ENCODE measurements around the gene CUL7.
A peak's percentile ranks its signal among the peaks of the same experiment; 100 is the strongest.

CUL7 gene

DNA sequence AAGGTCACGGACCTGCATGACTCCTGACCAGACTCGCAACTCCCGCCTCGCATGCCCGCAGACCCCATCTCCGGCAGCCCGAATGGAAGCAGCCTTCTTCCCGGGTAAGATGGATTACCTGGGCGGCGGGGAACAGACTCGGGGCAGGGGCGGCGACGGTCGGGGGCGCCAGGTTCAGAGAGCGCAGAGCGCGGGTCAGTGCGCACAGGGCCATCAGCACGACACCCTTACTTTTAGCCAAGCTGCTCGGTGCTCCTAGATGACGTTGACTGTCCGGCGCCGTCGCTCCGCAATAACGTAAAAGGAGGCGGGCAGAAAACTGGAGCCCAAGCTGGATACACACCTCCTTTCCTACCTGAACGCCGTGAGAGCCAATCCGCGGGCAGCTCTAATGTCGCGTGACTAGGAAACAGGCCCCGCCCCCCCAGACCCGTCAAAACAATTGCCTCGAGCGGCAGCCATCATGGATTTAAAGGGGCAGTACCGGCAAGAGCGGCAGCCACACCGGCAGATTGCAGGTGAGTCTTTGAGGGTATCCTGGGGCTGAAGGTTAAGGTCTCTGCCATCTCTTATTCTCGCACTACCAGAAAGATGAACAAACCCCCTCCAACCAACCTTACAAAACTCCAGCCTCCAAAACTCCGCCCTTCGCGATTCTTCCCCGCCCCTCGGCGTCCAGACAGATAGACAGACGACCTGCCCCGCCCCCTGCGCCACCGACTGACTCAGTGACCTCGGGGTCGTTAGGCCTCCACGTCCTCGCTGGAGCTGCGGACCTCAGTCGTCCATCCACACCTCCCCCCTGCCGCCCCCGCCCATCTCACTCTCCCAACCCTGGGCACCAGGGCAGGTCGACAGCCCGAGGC lies 5.8 kb upstream of the CUL7 start, which contains the start of the genes KLC4 and MRPL2:
TSS of gene KLC4 (plus strand) at position 464 of the 866 bp plus-strand sequence. CDS start 1,705 bp downstream, outside the sequence.
TSS of gene MRPL2 (minus strand) at position 267 of the 866 bp plus-strand sequence. CDS start at position 214, 53 bp downstream.
- peak within 1 kb of the TSS; percentile 82 for H2AFZ ChIP-seq (ENCODE audit: low read length, unreplicated experiment)
- H3K27me3 ChIP-seq (ENCODE audit: insufficient read depth, low read length) = no peaks in the 10 kb centered on the region
- H3K27ac ChIP-seq (ENCODE audit: low read depth, low read length) = peak within 1 kb of the TSS; percentile 50
- peaks cover 15% of the 10 kb centered on the region for H3K79me2 ChIP-seq (ENCODE audit: control insufficient read depth, insufficient read depth, low read length, unreplicated experiment)
- H3K36me3 ChIP-seq (ENCODE audit: insufficient read depth, low read length) = 0 out of 2 replicates have a peak, but pooled peaks cover 4% of the 10 kb centered on the region
- peak within 1 kb of the TSS; percentile 92 for H3K4me3 ChIP-seq (ENCODE audit: low read depth, low read length)
- H3K4me1 ChIP-seq (ENCODE audit: control insufficient read depth, insufficient read depth, low read length, unreplicated experiment) = peaks cover 11% of the 10 kb centered on the region

DNA sequence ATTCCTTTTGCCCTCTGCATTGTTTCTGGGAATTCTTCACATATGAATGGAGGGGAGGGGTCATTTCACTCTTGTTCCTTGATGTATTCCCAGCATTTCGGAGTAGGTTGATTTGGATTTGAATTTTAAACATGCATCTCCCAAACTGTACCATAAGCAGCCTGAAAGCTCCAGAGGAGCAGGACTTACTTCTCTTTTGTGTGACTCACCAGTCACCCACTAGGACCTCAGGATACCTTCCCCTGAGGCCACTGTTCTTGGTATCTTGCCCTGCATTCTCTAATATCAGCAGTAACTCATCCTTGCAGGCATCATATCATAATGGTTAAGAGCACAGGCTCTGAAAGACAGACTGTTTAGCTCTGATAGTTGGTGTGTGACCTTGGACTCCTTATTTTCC lies 4.9 kb upstream of the CUL7 start:
- Histone ChIP-seq H3K27ac (ENCODE audit: low read depth, low read length) (no peak overlapping the region), H3K4me3 (ENCODE audit: low read depth, low read length) (peak overlapping the region; percentile 92), H3K36me3 (ENCODE audit: insufficient read depth, low read length) (0 out of 2 replicates have a peak, but pooled peaks cover 4% of the 10 kb centered on the region), H3K4me1 (ENCODE audit: control insufficient read depth, insufficient read depth, low read length, unreplicated experiment) (peaks cover 16% of the 10 kb centered on the region), H2AFZ (ENCODE audit: low read length, unreplicated experiment) (no peak overlapping the region), H3K27me3 (ENCODE audit: insufficient read depth, low read length) (no peaks in the 10 kb centered on the region), H3K79me2 (ENCODE audit: control insufficient read depth, insufficient read depth, low read length, unreplicated experiment) (peaks cover 15% of the 10 kb centered on the region)

DNA sequence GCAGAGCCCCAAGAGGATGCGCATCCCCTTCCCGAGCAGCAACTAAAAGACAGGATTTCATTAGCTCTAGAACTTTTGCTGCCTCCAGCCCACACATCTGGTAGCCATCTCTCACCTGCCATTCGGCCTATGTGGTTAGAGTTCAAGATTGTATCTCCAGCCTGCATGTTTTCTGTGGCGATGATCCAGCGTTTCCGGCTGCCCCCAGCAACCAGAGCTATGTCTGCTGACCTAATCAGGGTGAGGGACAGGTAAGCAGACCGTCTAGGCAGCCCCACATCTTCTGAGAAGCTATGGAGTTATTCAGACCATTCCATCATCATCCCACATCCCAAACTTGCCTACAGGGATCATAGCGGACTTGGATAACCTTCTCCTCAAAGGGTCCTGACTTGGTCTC lies 2.3 kb upstream of the CUL7 start:
- Histone ChIP-seq H2AFZ (ENCODE audit: low read length, unreplicated experiment) (no peak overlapping the region), H3K4me3 (ENCODE audit: low read depth, low read length) (no peak overlapping the region), H3K27me3 (ENCODE audit: insufficient read depth, low read length) (no peaks in the 10 kb centered on the region), H3K36me3 (ENCODE audit: insufficient read depth, low read length) (0 out of 2 replicates have a peak, but pooled peaks cover 4% of the 10 kb centered on the region), H3K79me2 (ENCODE audit: control insufficient read depth, insufficient read depth, low read length, unreplicated experiment) (peaks cover 38% of the 10 kb centered on the region), H3K4me1 (ENCODE audit: control insufficient read depth, insufficient read depth, low read length, unreplicated experiment) (peaks cover 34% of the 10 kb centered on the region), H3K27ac (ENCODE audit: low read depth, low read length) (no peak overlapping the region)

DNA sequence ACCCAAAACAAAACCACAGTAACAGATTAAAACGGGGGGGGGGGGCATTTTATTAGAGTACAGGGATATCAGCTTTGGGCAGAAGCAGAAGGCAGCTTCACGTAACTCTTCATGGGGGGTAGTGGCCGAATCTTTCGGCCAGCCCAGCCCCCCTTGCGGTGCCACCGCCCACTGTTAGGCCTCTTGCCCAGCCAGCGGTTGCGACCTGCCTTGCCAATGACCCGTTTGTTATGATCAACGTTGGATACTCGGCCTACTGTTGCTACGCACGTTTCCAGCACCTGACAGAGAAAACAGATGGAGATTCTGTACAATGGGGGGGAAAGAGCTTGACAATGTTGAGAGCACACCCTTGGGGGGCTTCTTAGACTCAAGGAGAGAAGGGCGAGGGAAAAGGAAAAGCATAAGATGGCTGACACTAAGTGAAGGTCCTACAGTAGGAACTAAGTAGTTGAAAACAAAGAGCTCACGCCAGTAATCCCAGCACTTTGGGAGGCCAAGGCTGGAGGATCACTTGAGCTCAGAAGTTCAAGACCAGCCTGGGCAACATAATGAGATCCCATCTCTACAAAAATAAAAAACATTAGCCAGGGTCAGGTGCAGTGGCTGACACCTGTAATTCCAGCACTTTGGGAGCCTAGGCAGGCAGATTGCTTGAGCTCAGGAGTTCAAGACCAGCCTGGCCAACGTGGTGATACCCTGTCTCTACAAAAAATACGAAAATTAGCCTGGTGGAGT lies 724 bp upstream of the CUL7 start:
- H3K27me3 ChIP-seq (ENCODE audit: insufficient read depth, low read length) = no peaks in the 10 kb centered on the region
- peaks cover 32% of the 10 kb centered on the region for H3K4me1 ChIP-seq (ENCODE audit: control insufficient read depth, insufficient read depth, low read length, unreplicated experiment)
- peak overlapping the region; percentile 88 for H3K4me3 ChIP-seq (ENCODE audit: low read depth, low read length)
- H3K27ac ChIP-seq (ENCODE audit: low read depth, low read length) = peak overlapping the region; percentile 71
- peaks cover 10% of the 10 kb centered on the region; the same call in 1 of the 2 replicates for H3K36me3 ChIP-seq (ENCODE audit: insufficient read depth, low read length)
- peaks cover 42% of the 10 kb centered on the region for H3K79me2 ChIP-seq (ENCODE audit: control insufficient read depth, insufficient read depth, low read length, unreplicated experiment)
- peak overlapping the region; percentile 64 for H2AFZ ChIP-seq (ENCODE audit: low read length, unreplicated experiment)

DNA sequence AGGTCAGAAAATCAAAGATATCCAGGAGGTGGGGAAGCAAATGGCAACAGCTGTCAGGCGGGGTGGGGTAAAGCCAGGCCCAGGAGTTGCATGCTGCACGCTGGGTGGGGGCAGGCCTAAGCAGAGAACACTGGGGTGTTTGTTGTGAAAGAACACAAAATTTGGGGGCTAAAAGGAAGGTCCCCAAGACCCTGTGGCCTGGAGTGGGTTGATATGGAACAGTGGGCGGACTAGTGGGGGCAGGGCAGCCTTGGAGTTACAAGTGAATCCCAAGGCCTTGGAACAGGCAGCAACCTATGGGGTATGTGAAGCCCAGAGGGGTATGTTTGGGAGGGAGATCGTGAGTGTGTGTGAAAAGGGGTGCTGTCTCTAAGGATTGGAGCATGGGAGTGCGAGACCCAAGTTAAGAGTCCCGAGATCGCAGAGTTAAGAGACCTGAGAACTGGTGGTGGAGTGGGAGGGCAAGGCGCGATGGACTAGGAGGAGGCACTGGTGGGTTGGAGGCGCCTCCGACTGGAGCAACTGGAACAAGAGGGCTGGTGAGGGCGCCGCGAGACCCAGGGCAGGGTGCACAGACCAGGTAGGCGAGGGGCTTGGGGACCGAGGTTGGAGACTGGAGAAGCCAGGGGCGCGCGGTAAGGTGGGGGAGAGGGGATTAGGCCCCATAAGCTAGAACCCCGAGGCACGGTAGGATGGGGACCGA lies 658 bp downstream of the CUL7 start:
- Histone ChIP-seq H3K36me3 (ENCODE audit: insufficient read depth, low read length) (peaks cover 10% of the 10 kb centered on the region; the same call in 1 of the 2 replicates), H3K79me2 (ENCODE audit: control insufficient read depth, insufficient read depth, low read length, unreplicated experiment) (peaks cover 30% of the 10 kb centered on the region), H3K4me1 (ENCODE audit: control insufficient read depth, insufficient read depth, low read length, unreplicated experiment) (peaks cover 26% of the 10 kb centered on the region), H2AFZ (ENCODE audit: low read length, unreplicated experiment) (peak overlapping the region; percentile 56), H3K27ac (ENCODE audit: low read depth, low read length) (peak overlapping the region; percentile 71), H3K4me3 (ENCODE audit: low read depth, low read length) (peak overlapping the region; percentile 88), H3K27me3 (ENCODE audit: insufficient read depth, low read length) (no peaks in the 10 kb centered on the region)

DNA sequence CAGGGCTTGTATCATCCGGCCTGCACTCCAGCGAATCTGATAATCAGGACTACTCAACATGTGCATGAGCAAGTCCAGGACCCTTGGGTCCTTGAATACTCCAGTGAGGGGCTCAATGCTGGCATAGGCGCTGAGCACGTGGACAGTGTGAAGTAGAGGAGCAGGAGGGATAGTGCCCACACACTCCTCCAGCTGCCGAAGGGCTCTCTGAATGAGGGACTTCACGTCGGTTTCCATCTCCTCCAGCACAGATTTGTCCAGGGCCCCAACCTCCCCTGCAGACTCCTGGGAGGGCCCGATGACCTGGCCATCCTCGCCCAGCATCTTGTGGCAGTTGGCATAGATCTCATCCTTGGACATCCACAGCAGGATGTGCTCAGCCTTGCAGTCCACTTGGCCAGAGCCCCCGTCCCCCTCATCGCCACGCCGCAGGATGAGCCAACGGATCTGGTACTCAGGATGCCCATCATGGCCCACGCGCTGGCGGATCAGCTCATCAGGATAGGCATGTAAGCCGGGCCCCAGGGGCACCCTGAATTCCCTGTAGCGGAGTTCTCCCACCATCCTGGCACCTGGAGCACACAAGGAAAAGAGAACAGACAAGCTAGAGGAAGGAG lies 1.3 kb downstream of the CUL7 start:
- no peaks in the 10 kb centered on the region for H3K27me3 ChIP-seq (ENCODE audit: insufficient read depth, low read length)
- peaks cover 28% of the 10 kb centered on the region for H3K79me2 ChIP-seq (ENCODE audit: control insufficient read depth, insufficient read depth, low read length, unreplicated experiment)
- no peak overlapping the region for H3K27ac ChIP-seq (ENCODE audit: low read depth, low read length)
- peaks cover 26% of the 10 kb centered on the region for H3K4me1 ChIP-seq (ENCODE audit: control insufficient read depth, insufficient read depth, low read length, unreplicated experiment)
- peak overlapping the region; percentile 88 for H3K4me3 ChIP-seq (ENCODE audit: low read depth, low read length)
- H2AFZ ChIP-seq (ENCODE audit: low read length, unreplicated experiment) = no peak overlapping the region
- peaks cover 10% of the 10 kb centered on the region; the same call in 1 of the 2 replicates for H3K36me3 ChIP-seq (ENCODE audit: insufficient read depth, low read length)

DNA sequence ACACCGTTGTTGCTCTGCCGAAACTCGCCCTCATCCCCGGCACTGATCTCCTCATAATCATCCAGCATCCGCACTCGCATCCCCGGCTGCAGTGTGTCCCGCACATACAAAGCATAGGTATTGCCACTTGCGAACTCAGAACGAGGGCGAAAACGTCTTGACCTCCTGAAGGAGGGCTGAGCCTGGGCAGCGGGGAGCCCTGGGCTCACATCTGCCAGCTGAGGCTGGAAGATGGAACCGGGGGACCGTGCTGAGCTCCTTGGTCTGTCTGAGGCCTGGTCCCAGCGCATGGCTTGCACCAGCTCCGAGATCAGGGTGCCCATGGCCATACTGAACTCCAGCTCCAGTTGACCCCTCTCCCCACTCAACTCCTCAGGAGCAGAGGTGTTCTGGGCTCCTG lies 2.7 kb downstream of the CUL7 start:
- Histone ChIP-seq H3K79me2 (ENCODE audit: control insufficient read depth, insufficient read depth, low read length, unreplicated experiment) (peaks cover 28% of the 10 kb centered on the region), H3K27ac (ENCODE audit: low read depth, low read length) (no peak overlapping the region), H3K4me3 (ENCODE audit: low read depth, low read length) (no peak overlapping the region; the same call in 1 of the 2 replicates), H3K27me3 (ENCODE audit: insufficient read depth, low read length) (no peaks in the 10 kb centered on the region), H2AFZ (ENCODE audit: low read length, unreplicated experiment) (no peak overlapping the region), H3K4me1 (ENCODE audit: control insufficient read depth, insufficient read depth, low read length, unreplicated experiment) (peaks cover 26% of the 10 kb centered on the region), H3K36me3 (ENCODE audit: insufficient read depth, low read length) (peaks cover 15% of the 10 kb centered on the region; the same call in 1 of the 2 replicates)

DNA sequence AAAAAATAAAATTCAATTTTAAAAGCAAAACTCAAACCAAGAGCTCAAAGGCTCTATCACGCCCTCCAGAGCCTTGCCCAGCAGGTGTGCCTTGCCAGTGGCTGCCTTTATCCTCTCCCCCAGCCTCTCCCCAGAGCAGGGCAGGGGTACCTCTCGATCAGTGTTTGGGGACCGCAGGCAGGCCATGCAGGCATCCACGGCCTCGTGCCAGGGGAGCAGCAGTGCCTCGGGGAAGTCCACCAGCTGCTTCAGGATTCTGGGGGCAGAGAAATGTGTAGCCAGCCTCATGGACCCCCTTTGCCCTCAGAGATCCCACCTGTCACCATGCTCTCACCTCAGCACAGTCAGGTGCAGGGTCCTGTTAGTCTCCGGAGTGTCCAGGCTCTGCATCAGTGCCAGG lies 5.7 kb downstream of the CUL7 start:
- H3K4me1 ChIP-seq (ENCODE audit: control insufficient read depth, insufficient read depth, low read length, unreplicated experiment) = peaks cover 21% of the 10 kb centered on the region
- H3K79me2 ChIP-seq (ENCODE audit: control insufficient read depth, insufficient read depth, low read length, unreplicated experiment) = peaks cover 23% of the 10 kb centered on the region
- H3K4me3 ChIP-seq (ENCODE audit: low read depth, low read length) = no peak overlapping the region
- peaks cover 15% of the 10 kb centered on the region; the same call in 1 of the 2 replicates for H3K36me3 ChIP-seq (ENCODE audit: insufficient read depth, low read length)
- no peak overlapping the region for H2AFZ ChIP-seq (ENCODE audit: low read length, unreplicated experiment)
- H3K27me3 ChIP-seq (ENCODE audit: insufficient read depth, low read length) = no peaks in the 10 kb centered on the region
- H3K27ac ChIP-seq (ENCODE audit: low read depth, low read length) = no peak overlapping the region

DNA sequence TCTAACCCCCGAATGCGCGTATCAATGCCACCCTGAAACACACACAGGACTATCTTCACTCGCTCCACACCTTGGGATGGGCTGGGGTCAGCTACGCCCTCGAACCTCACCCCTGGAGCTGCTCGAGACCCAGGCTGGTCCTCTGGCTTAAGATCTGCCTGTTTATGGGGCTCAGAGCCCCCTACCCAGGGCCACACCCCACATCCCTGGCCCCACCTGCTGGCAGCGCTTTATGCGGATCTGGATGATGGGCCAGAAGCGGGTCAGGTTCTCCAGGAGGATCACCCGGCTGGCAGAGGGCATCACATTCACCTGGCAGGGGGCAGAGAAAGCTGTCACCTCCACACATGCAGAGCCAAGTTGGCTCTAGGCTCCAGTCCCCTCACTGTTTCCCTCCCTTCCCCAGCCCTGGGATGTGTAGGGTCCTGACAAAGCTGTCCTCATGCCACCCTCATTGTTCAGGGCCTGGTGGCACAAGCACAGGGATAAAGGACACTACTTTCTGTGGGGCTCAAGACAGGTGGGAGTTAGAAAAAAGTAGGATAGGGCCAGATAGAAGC lies 8.2 kb downstream of the CUL7 start:
- Histone ChIP-seq H3K36me3 (ENCODE audit: insufficient read depth, low read length) (peaks cover 15% of the 10 kb centered on the region; the same call in 1 of the 2 replicates), H2AFZ (ENCODE audit: low read length, unreplicated experiment) (no peak overlapping the region), H3K4me1 (ENCODE audit: control insufficient read depth, insufficient read depth, low read length, unreplicated experiment) (no peaks in the 10 kb centered on the region), H3K4me3 (ENCODE audit: low read depth, low read length) (no peak overlapping the region), H3K27me3 (ENCODE audit: insufficient read depth, low read length) (no peaks in the 10 kb centered on the region), H3K79me2 (ENCODE audit: control insufficient read depth, insufficient read depth, low read length, unreplicated experiment) (peaks cover 3% of the 10 kb centered on the region), H3K27ac (ENCODE audit: low read depth, low read length) (no peak overlapping the region)

Measured in ACC112 (cell line).